HG03520 (cell line): ENCODE results near the gene IFITM10.

Source experiments
- ATAC-seq: cut with Tn5 transposase; IDR thresholded peaks from one replicate; pipeline ENCODE4 v1.9.1; 2021; ENCODE audit warnings: mild to moderate bottlenecking, moderate library complexity; ENCODE audit not compliant: unreplicated experiment

Gene IFITM10

GRCh38 chr11:1742371-1742770, 8.0 kb downstream of the IFITM10 start:
- no peak for ATAC-seq

- ATAC-seq, result no peak
Observed at GRCh38 chr11:1741741-1742140, 8.7 kb downstream of the IFITM10 start.

- no peak for ATAC-seq
Observed at GRCh38 chr11:1740786-1741530, 9.4 kb downstream of the IFITM10 start.

GRCh38 chr11:1739576-1739975, 10.8 kb downstream of the IFITM10 start:
- no peak for ATAC-seq

GRCh38 chr11:1738380-1738779, 12.0 kb downstream of the IFITM10 start:
- ATAC-seq, result no peak

- no peak for ATAC-seq
Observed at GRCh38 chr11:1737080-1737757, 13.2 kb downstream of the IFITM10 start.

GRCh38 chr11:1736447-1736992, 13.9 kb downstream of the IFITM10 start:
- no peak for ATAC-seq

GRCh38 chr11:1735271-1735670, 15.1 kb downstream of the IFITM10 start:
- ATAC-seq, result no peak

- no peak for ATAC-seq
Observed at GRCh38 chr11:1734641-1735081, 15.7 kb downstream of the IFITM10 start.

GRCh38 chr11:1733716-1734640, 16.4 kb downstream of the IFITM10 start:
- no peak for ATAC-seq

- no peak for ATAC-seq
Observed at GRCh38 chr11:1733009-1733715, 17.2 kb downstream of the IFITM10 start.

- no peak for ATAC-seq
Observed at GRCh38 chr11:1732418-1733008, 17.9 kb downstream of the IFITM10 start.

GRCh38 chr11:1731451-1732059, 18.8 kb downstream of the IFITM10 start:
- no peak for ATAC-seq

GRCh38 chr11:1730059-1730629, 20.3 kb downstream of the IFITM10 start:
- no peak for ATAC-seq

- ATAC-seq, result no peak
Observed at GRCh38 chr11:1729692-1730011, 20.7 kb downstream of the IFITM10 start.

GRCh38 chr11:1728931-1729691, 21.3 kb downstream of the IFITM10 start:
- ATAC-seq, result no peak

- no peak for ATAC-seq
Observed at GRCh38 chr11:1728301-1728700, 22.1 kb downstream of the IFITM10 start.

- no peak for ATAC-seq
Observed at GRCh38 chr11:1727861-1728260, 22.5 kb downstream of the IFITM10 start.
